ENCODE measurements around the gene VPS13C.

The VPS13C gene

DNA sequence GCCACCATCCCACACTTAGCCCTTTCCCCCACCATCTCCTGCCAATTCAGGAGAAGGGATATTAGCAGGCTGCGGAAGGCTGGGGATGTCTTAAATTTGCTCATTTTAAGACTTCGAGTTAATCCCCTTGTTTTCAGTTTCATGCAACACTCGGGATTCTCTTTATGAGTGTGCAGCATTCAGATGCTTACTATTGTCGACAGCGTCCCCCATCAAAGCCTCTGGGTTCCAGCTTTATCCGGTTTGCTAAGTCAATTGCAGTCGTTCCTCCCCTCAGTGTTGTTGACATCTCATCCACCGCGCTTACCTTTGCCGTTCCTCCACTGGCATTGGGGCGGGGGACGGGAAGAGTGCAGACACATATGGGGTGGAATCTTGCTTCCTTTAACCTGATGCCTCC, 220.2 kb downstream of the VPS13C start:
- no peak for DNase-seq

GRCh38 chr15:61839546-61839945, 220.7 kb downstream of the VPS13C start:
- no peak for DNase-seq

- DNase-seq = peak; percentile 14
These were observed 224.6 kb downstream of the VPS13C start for GRCh38 chr15:61835496-61836106.

- no peak for DNase-seq
These were observed 225.2 kb downstream of the VPS13C start for GRCh38 chr15:61835029-61835428.

- peak; percentile 36 for DNase-seq
These were observed 226.1 kb downstream of the VPS13C start for GRCh38 chr15:61834076-61834697.

GRCh38 chr15:61832223-61832622, 228.0 kb downstream of the VPS13C start:
- DNase-seq = no peak

DNA sequence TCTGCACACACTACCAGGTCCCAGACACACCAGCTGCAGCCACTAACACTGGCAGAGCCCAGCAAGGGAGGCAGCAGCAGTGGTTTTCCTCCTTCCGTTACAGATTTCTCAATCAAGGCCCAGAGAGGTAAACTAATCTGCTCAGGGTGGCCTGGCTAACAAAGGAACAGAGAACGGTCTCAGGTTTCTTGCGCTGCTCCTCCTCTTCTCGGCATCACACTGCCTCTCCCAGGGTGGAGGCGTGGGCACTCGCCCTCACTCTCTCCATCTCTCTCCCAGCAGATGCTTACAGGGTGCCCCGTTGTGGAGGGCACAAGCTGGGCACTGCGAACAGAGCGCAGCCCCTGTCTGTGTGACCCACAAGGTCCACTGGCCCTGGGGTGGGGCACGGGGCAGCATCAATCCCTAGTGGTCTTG, 228.7 kb downstream of the VPS13C start:
- no peak for DNase-seq

GRCh38 chr15:61830536-61831330, 229.5 kb downstream of the VPS13C start:
- no peak for DNase-seq

GRCh38 chr15:61829514-61829889, 230.7 kb downstream of the VPS13C start:
- DNase-seq = no peak

DNA sequence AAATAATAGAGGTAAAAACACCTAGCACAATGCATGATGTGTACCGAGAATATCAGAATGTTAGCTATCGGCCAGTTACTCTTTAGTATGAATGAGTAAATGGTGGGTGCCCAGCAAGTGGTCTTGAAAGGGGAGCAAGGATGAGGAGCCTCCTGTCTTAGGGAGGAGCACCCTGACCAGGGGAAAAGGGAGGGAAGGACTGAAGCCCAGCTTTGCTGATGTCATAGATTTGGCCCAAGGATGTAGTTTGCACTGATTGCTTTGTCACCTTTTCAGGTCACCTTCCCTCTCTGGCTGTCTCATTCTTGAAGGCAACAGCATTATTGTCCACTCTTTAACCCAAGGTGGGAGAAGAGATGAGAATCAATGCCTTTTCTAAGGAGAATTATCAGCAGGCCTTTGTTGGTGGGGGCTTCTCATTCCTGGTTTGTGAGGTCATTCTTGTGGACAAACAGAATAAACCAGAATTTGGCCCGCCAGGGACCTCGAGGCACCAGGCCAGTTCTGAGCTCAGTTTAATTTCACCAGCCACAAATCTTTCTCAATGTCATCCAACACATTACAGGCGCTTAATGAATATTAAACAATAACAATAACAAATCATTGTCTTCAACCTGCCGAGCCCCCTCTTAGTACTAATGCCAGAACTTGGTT, 231.3 kb downstream of the VPS13C start:
- DNase-seq = no peak

DNA sequence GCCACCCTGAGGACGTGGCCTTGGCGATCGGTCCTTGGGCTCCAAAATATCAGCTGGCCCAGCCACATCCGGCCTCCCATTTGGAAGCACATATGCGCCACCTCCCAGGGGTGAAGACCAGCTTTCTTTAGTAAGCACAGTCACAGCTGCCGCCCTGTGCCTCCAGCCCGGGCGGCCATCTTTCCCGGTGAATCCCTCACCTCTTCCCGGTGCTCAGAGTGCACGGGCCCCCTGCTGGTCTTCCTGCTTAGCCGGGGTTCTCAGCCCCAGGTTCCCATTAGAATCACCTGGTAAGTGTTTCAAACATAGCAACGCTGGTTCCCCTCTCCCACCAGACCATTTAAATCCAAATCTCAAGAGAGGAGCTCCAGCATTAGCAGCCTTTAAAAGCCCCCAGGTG, 232.2 kb downstream of the VPS13C start:
- DNase-seq = no peak

- DNase-seq = no peak
These were observed 233.1 kb downstream of the VPS13C start for GRCh38 chr15:61827131-61827530.

DNA sequence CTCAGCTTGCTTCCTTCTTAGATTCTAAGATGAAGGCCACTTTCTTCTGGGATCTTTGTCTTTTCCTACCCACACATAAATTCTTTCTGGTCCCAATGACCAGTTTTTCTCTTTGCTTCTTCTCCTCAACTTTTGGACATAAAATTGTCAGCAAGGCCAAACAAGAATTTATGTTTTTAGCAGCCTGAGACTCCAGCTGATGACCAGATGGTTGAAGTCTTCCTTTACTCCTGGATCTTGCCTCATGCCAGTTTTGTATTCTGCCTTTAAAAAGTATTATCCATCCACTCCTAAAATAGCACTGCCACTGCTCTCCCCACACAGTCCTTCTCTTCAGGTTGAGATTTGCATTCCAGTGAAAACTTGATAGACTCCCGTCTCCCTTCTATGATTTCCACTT, 236.0 kb downstream of the VPS13C start:
- DNase-seq = no peak

DNA sequence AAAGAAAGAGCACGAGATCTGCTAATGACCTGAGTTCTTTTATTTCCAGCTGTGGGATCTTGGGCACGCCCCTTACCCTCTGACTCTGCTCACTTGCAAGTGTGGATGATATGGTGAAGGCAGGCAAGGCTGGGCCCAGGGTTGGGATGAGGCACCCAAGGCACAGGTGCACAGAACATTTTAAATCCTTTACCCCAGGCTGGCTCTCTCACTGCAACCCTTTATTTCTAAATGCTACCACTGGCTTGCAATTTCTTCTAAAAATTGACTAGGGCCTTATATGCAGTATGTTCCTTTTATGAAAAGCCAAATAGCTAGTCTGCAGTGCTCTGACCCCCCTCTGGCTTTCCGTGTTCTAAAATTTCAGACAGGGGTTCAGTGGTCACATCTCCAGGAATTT, 237.7 kb downstream of the VPS13C start:
- DNase-seq = no peak

DNA sequence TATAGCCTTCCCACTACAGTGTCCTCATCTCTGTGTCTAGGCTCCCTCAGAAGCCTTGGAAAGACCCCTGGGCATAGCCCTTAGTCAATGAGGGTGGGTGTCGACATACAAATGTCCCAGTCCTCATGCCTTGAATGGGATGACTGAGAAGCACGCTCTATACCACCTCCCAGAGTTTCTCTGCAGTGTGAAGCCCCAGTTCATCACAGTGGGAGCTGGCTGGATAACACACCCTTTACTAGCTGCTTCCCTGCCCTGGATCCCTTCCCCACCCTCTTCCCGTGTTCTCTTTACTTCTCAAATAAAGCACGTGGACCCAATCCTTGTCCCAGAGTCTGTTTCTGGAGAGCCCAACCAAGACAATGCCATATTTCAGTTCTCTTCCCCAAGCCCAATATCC, 239.3 kb downstream of the VPS13C start:
- no peak for DNase-seq

DNA sequence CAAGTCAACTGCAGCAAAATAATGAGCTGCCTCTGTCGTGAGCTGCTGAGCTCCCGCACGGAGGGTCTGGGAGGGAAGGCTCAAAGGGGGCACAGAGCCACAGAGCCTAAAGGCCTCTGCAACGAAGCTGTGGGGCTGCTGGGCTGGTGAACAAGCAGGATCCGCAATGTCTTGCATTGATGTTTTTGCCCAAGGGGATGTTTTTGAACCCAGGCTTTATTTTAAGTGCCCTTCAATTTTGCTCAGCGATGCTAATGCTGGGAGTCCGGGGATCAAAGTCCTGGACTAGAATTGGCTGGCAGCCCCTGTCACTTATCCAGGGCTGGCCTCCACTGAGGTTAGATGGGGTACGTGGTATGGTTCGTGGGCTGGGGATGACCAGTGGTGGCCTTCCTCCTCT, 240.0 kb downstream of the VPS13C start:
- no peak for DNase-seq

DNA sequence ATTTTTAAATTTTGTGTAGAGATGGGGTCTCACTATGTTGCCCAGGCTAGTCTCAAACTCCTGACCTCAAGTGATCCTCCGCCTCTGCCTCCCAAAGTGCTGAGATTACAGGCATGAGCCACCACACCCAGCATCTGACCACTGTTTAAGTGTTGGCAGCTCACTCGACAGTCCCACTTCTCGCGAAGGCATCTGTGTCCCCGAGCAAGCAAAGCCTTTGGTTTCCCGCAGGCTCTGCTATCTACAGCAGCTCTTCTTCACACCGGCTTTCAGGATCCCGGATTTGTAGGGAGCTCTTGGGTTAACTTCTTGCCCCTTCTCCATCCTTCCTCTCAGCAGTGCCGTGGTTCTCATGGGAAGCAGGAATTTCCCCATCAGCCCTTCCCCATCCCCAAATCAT, 240.9 kb downstream of the VPS13C start:
- no peak for DNase-seq

DNA sequence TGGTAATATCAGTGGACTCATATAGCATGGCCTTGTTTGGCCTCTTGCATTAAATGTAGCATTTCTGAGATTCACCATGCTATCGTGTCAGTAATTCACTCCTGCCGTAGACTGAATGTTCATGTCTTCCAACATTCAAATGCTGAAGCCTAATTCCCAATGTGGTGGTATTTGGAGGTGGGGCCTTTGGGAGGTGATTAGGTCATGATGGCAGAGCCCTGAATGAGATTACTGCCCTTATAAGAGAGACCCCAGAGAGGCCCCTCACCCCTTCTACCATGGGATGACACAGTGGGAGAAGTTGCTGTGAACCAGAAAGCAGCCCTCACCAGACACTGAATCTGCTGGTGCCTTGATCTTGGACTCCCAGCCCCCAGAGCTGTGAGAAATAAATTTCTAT, 241.4 kb downstream of the VPS13C start:
- no peak for DNase-seq

DNA sequence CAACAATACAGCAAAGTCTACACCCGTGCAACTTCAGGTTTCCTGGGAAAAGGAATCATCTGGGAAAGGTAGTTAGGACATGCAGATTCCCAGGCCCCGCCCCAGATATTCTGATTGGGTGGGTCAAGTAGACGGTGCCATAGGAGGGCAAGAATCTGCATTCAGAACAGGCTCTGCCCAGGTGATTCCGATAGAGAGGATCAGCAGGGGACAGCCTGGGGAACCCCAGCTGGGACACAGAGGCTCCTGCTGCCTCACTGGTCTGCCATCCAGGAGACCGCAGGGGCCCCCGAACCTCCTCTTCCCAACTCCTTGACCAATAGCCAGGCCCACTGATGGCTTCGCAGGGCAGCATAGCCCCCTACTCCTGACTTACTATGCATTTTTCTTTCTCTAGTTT, 243.4 kb downstream of the VPS13C start:
- no peak for DNase-seq

DNA sequence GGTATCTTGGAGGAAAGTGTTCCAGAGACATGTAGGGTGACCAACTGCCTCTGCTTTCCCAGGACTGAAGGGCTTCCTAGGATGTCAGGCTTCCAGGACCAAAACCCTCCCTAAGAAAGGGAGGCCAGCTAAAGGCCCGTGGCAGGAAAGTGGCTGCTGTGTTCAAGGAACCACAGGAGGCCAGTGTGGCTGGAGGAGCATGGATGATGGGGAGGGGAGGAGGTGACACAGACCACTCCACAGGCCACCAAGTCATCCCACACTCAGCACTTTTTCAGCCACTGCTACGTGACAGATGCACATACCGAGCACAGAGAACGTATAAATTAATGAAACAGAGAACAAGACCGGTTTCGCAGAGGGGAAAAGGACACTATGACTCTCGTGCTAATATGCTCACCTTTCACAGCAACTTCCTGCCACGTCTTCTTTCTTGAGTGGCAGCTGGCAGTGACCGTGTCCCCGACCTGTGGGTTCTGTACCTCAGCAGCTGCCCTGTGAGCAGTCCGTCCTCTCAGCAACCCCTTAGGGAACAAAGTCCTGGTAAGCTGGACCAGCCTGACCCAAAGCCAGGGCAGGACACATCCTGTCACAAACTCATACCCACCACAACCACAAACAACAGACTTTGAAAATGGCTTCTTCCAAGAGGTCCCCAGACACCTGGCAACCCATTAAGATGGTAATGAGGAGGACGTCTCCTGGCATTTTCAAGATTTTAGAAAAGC, 244.7 kb downstream of the VPS13C start:
- DNase-seq = no peak

DNA sequence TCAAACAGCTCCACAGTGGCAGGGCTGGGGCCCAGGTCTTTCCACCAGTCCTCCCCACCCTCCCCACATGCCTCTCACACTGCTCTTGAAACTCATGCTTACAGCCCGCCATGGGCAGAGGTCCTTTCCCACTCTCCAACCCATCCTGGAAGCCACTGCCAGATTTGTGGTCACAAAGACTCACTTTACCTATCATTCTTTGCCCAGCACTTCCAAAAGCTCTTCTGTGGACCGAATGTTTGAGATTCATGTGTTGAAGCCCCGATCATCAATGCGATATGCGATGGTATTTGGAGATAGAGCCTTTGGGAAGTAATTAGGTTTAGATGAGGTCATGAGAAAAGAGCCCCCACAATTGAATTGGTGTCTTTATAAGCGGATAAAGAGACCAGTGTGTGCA, 247.8 kb downstream of the VPS13C start:
- no peak for DNase-seq

DNA sequence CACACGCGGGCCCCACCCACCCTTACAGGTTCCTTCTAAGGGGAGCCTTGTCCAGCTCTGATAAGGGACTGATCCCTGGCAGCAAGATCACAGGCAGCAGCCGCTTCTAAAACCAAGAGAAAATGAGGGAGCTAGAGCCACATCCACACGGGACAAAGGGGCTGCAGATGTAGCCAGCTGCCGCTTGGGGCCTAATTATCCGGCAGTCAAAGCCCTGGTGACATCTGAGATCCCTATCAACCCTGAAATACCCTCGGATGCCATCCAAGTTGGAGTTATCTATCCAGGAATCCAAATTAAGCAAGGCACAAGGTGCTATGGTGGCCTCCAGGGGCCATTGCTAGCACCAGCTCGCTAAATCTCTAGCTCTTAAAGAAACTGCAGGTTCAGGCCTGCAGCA, 248.3 kb downstream of the VPS13C start:
- no peak for DNase-seq

- DNase-seq = no peak
These were observed 251.0 kb downstream of the VPS13C start for GRCh38 chr15:61809216-61809615.
